ENCODE data around the gene LRCH3. TPM values are rescaled to one million over a fixed set of nuclear protein-coding genes. Genes with fewer than 3 reads are reported as not detected.

Gene LRCH3
- total and polyA plus RNA-seq, 2 experiments from 2014 or later: 22.5 to 38.5 TPM

GRCh38 chr3:197749601-197750395 is 41.3 kb upstream of the LRCH3 start, which contains the start of gene FYTTD1:
FYTTD1 (plus strand) TSS chr3:197749883; CDS start chr3:197749972, 89 bp downstream.
- DNase-seq (ENCODE audit: low spot score): peak; percentile 96
- Histone ChIP-seq H3K4me1 (ENCODE audit: insufficient read depth) (peaks cover 10% of the 10 kb centered on the region), H3K4me2 (peak within 1 kb of the TSS; percentile 85), H3K79me2 (peaks cover 38% of the 10 kb centered on the region), H3K27me3 (no peaks in the 10 kb centered on the region), H4K20me1 (ENCODE audit: insufficient read depth, poor library complexity, severe bottlenecking) (peaks cover 40% of the 10 kb centered on the region), H3K36me3 (replicated peaks; ENCODE audit: insufficient read depth, low read depth) (no peaks in the 10 kb centered on the region), H3K27ac (peak within 1 kb of the TSS; percentile 99), H3K4me3 (peak within 1 kb of the TSS; percentile 82), H3K9me3 (ENCODE audit: low read depth) (no peaks in the 10 kb centered on the region), H3K9me2 (replicated peaks; ENCODE audit: insufficient read depth) (no peaks in the 10 kb centered on the region), H2AFZ (peak within 1 kb of the TSS; percentile 92)
- under 1% methylated on average over 67 of the region's 104 CpGs for WGBS (ENCODE audit: low lambda C conversion rate, missing lambda C conversion rate)
- TF ChIP-seq EZH2phosphoT487 (IDR thresholded peaks at IDR 0.05; ENCODE audit: low read depth, severe bottlenecking, unreplicated experiment) (no peak), CTCF (IDR thresholded peaks at IDR 0.05; ENCODE audit: poor library complexity) (peak; percentile 44)

GRCh38 chr3:197750396-197750831 is 40.6 kb upstream of the LRCH3 start:
- H3K4me1 ChIP-seq (ENCODE audit: insufficient read depth): peaks cover 10% of the 10 kb centered on the region
- no peaks in the 10 kb centered on the region for H3K36me3 ChIP-seq (replicated peaks; ENCODE audit: insufficient read depth, low read depth)
- peaks cover 45% of the 10 kb centered on the region for H3K79me2 ChIP-seq
- TF ChIP-seq CTCF (IDR thresholded peaks at IDR 0.05; ENCODE audit: poor library complexity): no peak
- H4K20me1 ChIP-seq (ENCODE audit: insufficient read depth, poor library complexity, severe bottlenecking): peaks cover 46% of the 10 kb centered on the region
- no peaks in the 10 kb centered on the region for H3K9me3 ChIP-seq (ENCODE audit: low read depth)
- WGBS (ENCODE audit: low lambda C conversion rate, missing lambda C conversion rate): 4% methylated on average over 36 of the region's 43 CpGs
- H3K27ac ChIP-seq: peak overlapping the region; percentile 99
- H3K9me2 ChIP-seq (replicated peaks; ENCODE audit: insufficient read depth): no peaks in the 10 kb centered on the region
- H3K4me2 ChIP-seq: peak overlapping the region; percentile 85
- H3K4me3 ChIP-seq: peak overlapping the region; percentile 82
- no peaks in the 10 kb centered on the region for H3K27me3 ChIP-seq
- peak; percentile 85 for DNase-seq (ENCODE audit: low spot score)
- peak overlapping the region; percentile 92 for H2AFZ ChIP-seq

GRCh38 chr3:197750858-197751737 is 40.0 kb upstream of the LRCH3 start:
- Histone ChIP-seq H3K4me3 (peak overlapping the region; percentile 82), H3K79me2 (peaks cover 51% of the 10 kb centered on the region), H4K20me1 (ENCODE audit: insufficient read depth, poor library complexity, severe bottlenecking) (peaks cover 50% of the 10 kb centered on the region), H3K4me1 (ENCODE audit: insufficient read depth) (peaks cover 10% of the 10 kb centered on the region), H3K27me3 (no peaks in the 10 kb centered on the region), H2AFZ (peak overlapping the region; percentile 92), H3K27ac (peak overlapping the region; percentile 99), H3K9me3 (ENCODE audit: low read depth) (no peaks in the 10 kb centered on the region), H3K9me2 (replicated peaks; ENCODE audit: insufficient read depth) (no peaks in the 10 kb centered on the region), H3K36me3 (replicated peaks; ENCODE audit: insufficient read depth, low read depth) (no peaks in the 10 kb centered on the region), H3K4me2 (peak overlapping the region; percentile 85)
- WGBS (ENCODE audit: low lambda C conversion rate, missing lambda C conversion rate): 29% methylated on average over 35 of the region's 36 CpGs
- peak; percentile 54 for DNase-seq (ENCODE audit: low spot score)
- TF ChIP-seq EZH2phosphoT487 (IDR thresholded peaks at IDR 0.05; ENCODE audit: low read depth, severe bottlenecking, unreplicated experiment) (no peak), CTCF (IDR thresholded peaks at IDR 0.05; ENCODE audit: poor library complexity) (no peak), EZH2 (IDR thresholded peaks at IDR 0.05; ENCODE audit: borderline replicate concordance) (no peak)

All from hepatocyte (in vitro differentiated cells).